GM13976 (cell line): ENCODE data around the gene ALDH1B1.

Experiments used
- DNase-seq: peaks from one replicate; pipeline ENCODE4 v3.0.0; 2012; ENCODE audit warnings: low spot score
- CTCF ChIP-seq: IDR thresholded peaks from 2 replicates; pipeline ENCODE4 v1.5.1; 2012; ENCODE audit warnings: borderline replicate concordance, mild to moderate bottlenecking; ENCODE audit not compliant: insufficient read depth; ENCODE audit errors: extremely low read depth, missing control alignments, control extremely low read depth
- in situ Hi-C: fragments of 300-500 bp; cut with MboI; formaldehyde crosslinking; loops from one replicate; pipeline ENCODE4 v1.12.0; 2022; ENCODE audit warnings: low sequenced_read_pairs, mixed read lengths, inconsistent platforms; ENCODE audit not compliant: unreplicated experiment

ALDH1B1 gene

GRCh38 chr9:38387066-38387465 lies 5.4 kb upstream of the ALDH1B1 start:
- TF ChIP-seq CTCF: no peak
- in situ Hi-C loops: loop anchor here (10.0 kb wide), 1 partner anchor 58 kb away; no protein-coding TSS in a partner anchor
- DNase-seq: no peak

DNA sequence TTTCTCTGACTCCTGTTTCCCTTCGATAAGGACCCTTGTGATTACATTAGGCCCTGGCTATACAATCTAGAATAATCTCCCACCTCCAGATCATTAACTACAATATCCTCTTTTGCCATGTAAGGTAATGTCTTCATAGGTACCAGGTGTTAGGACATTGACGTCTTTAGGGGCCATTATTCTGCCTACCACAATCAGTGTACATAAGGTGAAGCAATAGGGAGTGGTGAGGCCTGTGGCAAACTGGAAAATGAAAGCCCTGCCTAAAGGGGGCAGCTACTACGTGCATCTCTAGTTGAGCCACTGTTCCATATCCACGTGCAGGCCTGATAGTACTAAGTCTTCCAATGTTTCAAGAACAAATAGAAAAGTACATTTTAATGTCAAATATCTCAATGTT lies 4.8 kb upstream of the ALDH1B1 start:
- no peak for TF ChIP-seq CTCF
- in situ Hi-C loops: loop anchor here (10.0 kb wide), 1 partner anchor 57 kb away; no protein-coding TSS in a partner anchor
- no peak for DNase-seq

DNA sequence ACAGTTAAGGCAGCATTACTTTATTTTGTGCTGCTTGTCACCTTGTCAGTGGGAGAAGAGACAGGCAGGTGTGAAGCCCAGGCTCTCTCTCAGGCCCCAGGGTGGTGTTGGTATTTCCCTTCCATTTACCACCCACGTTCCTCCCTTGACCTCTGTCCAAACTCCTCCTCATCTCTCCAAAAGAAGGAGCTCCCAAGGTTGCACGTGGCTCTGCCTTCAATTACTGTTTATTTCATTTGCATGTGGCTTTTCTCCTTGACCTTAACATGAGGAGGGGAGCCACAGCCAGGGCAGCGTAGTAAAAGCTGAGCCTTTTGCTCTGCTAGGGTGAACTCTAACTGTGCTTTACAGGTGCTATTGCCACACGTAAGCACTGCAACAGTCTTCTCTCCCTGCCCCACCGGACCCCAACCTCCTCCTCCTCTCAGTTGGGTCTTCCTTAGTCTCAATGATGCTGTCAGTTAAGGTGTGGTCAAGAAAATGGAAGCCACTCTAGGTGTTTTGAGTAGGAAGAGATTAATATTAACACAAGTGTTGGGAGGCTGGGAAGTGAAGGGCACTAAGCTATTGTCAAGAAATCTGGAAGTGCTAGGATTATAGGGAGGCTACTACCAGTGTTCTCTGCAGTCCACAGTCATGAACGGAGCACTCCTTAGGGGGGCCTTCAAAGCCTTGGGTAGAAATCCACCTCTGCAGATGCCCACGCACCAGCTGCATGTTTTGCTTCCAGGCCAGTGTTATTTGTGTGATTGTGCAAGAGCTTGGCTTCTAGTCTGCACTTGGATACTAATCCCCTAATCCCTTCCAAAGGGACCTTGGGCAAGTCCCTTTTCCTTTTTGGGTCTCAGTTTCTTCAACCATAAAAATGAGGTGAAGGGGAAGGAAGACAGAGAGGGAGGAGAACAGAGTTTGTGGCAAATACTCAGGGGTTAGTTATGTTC lies 3.9 kb upstream of the ALDH1B1 start:
- TF ChIP-seq CTCF: no peak
- in situ Hi-C loops: loop anchor here (10.0 kb wide), 1 partner anchor 56 kb away; no protein-coding TSS in a partner anchor
- DNase-seq: no peak

DNA sequence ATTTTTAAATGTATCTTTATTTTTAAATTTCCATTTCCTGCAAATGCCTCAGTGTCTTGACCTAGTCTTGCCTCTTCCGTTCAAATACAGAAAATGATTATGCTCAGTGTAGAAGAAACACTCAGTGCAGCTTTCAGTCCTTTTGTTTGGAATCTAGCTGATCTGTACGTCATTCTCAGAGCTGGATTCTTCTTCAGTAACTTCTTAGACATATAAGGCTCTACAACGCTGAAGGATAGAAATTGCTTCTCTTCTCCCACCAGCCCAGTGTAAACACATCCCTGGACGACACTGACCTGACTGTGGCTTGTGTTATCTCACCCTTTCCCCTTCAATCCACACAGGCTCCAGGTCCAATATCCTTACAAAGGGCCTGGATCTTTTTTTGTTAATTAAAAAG lies 3.2 kb upstream of the ALDH1B1 start:
- TF ChIP-seq CTCF: no peak
- DNase-seq: no peak

DNA sequence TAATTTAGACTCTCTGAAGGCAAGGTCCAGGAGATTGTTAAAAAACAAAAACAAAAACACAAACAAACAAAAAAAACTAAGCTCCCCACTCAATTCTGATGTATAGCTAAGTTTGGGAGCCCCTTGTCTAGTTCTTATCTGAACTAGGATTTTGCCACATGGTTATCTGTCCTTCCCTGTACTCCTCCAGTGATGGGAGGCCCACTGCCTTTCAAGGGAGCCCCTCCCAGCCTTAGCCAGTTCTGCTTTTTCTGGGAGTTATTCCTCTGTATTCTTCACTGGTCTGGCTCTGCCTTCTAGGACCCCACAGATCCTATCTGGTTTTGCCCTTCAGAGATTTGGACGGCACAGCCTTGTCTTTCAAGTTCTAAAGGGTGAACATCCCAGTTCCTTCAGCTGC lies 2.1 kb upstream of the ALDH1B1 start:
- in situ Hi-C loops: no loop called here
- DNase-seq: no peak
- no peak for TF ChIP-seq CTCF

More for the DNA sequence above, 3.2 kb upstream of the ALDH1B1 start:
- in situ Hi-C loops: loop anchor here (10.0 kb wide), 1 partner anchor 55 kb away; no protein-coding TSS in a partner anchor

GRCh38 chr9:38390851-38391250 lies 1.7 kb upstream of the ALDH1B1 start:
- no peak for DNase-seq
- TF ChIP-seq CTCF: no peak
- in situ Hi-C loops: no loop called here
